ENCODE measurements around the gene DVL2. TPM values are rescaled to one million over a fixed set of nuclear protein-coding genes. Genes with fewer than 3 reads are reported as not detected.

Gene DVL2
- total RNA-seq, 1 donor from 2014 or later: 17.2 TPM

- Histone ChIP-seq H3K9me3 (no peaks in the 10 kb centered on the region), H3K4me3 (no peak overlapping the region), H3K27me3 (no peaks in the 10 kb centered on the region), H3K4me1 (peaks cover 0 to 10% of the 10 kb centered on the region in 2 donors), H3K27ac (no peak overlapping the region), H3K36me3 (no peaks in the 10 kb centered on the region)
- intact Hi-C loops (cut with DNase I): no loop called here
- no peak for DNase-seq (ENCODE audit: low spot score in 2 of 2)
- TF ChIP-seq CTCF (IDR thresholded peaks at IDR 0.05): no peak
These were observed 25.4 kb downstream of the DVL2 start for GRCh38 chr17:7208754-7209460.

DNA sequence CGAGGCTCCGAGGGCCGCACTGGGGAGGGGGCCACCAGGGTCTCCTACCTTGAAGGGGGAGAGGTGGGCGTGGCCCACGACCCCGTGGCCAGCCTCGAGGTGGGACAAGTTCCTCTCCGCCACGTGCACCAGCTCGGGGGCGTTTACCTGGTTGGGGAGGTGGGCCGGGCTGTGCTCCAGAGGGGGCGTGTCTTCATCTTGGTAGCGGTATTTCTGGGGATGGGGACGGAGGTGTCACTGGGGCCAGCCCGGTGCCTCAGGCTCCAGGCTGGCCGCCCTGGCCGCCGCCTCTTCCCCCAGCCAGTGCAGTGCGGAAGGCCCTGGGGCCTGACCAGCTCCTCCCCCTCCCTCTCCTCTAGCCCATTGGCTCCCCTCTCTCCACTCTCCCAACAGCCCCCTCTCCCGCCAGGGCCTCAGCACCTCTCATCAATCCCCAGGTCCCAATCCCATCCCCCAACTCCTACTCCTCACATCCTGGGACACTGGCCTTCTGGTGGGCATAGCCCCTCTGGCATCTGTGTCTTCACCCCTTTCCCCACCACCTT, 26.2 kb downstream of the DVL2 start:
- H3K27ac ChIP-seq: no peak overlapping the region
- peaks cover 0 to 10% of the 10 kb centered on the region in 2 donors for H3K4me1 ChIP-seq
- H3K27me3 ChIP-seq: no peaks in the 10 kb centered on the region
- DNase-seq (ENCODE audit: low spot score in 2 of 2): no peak
- H3K36me3 ChIP-seq: peaks cover 1 to 6% of the 10 kb centered on the region in 2 donors
- H3K4me3 ChIP-seq: no peak overlapping the region
- no peak for TF ChIP-seq CTCF (IDR thresholded peaks at IDR 0.05)
- intact Hi-C loops (cut with DNase I): no loop called here
- H3K9me3 ChIP-seq: no peaks in the 10 kb centered on the region

DNA sequence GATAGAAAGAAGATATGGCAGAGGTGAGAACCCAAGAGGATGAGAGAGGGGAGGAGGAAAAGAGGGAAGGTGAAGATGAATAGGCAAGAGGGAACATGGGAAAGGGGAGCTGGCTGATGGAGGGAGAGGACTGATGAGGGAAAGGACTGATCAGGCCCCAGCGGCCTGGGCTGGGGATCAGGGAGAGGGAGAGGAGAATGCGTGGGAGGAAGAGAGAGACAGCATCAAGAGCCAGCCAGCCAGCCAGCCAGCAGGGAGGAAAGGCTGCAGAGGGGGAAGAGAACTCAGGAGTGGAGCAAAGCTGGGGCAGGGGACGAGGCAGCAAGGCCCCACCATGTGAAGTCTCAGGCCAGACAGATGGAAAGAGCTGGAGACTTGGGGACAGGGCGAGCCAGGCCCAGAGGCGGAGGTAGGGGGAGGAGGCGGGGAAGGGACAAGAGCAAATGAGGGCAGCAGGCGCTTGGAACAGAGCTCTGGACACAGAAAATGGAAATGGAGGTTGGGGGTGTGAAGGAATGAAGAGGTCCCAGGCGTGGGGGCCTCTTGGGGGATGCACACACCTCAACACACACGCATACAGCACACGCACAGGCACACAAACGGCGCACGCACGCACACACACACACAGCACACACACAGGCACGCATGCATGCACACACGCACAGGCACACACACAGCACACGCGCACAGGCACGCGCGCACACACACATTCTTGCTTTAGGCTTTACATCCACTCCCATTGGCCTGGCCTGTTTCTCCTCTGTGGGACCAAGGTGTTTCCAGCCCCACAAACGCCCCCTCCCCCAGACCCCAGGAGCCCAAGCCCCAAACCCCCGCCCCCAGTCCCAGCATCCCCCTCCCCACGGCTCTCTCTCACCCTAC, 27.0 kb downstream of the DVL2 start:
- no peak for DNase-seq (ENCODE audit: low spot score in 2 of 2)
- Histone ChIP-seq H3K36me3 (peaks cover 8 to 13% of the 10 kb centered on the region in 2 donors), H3K9me3 (no peaks in the 10 kb centered on the region), H3K27me3 (no peaks in the 10 kb centered on the region), H3K4me3 (no peak overlapping the region), H3K4me1 (peaks cover 0 to 10% of the 10 kb centered on the region in 2 donors), H3K27ac (no peak overlapping the region)
- TF ChIP-seq CTCF (IDR thresholded peaks at IDR 0.05): no peak
- intact Hi-C loops (cut with DNase I): no loop called here

DNA sequence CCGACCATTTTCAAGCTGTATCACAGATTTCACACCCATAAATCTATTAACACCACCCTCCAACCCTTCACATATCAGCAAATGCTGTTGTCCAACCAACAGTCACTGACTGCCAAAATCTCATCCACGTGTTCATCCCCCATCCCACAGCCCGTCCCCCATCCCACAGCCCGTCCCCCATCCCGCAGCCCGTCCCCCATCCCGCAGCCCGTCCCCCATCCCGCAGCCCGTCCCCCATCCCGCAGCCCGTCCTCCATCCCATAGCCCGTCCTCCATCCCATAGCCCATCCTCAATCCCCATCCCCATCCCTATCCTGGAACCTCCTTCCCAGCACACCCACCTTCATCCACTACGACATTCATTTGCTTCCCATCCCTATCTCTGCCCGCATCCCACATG, 28.8 kb downstream of the DVL2 start:
- Histone ChIP-seq H3K36me3 (peaks cover 13 to 21% of the 10 kb centered on the region in 2 donors), H3K9me3 (no peaks in the 10 kb centered on the region), H3K27ac (peak overlapping the region; percentile 67 to 69), H3K4me1 (peaks cover 0 to 10% of the 10 kb centered on the region in 2 donors), H3K27me3 (no peaks in the 10 kb centered on the region), H3K4me3 (peak overlapping the region; percentile 55 to 71)
- TF ChIP-seq CTCF (IDR thresholded peaks at IDR 0.05): no peak
- DNase-seq (ENCODE audit: low spot score in 2 of 2): no peak
- intact Hi-C loops (cut with DNase I): loop anchor here (1.0 kb wide), 1 partner anchor 9 kb away; no protein-coding TSS in a partner anchor

- peak; percentile 66 to 92 for DNase-seq (ENCODE audit: low spot score in 2 of 2)
- peak overlapping the region; percentile 67 to 69 for H3K27ac ChIP-seq
- peaks cover 0 to 10% of the 10 kb centered on the region in 2 donors for H3K4me1 ChIP-seq
- H3K9me3 ChIP-seq: no peaks in the 10 kb centered on the region
- H3K27me3 ChIP-seq: no peaks in the 10 kb centered on the region
- TF ChIP-seq CTCF (IDR thresholded peaks at IDR 0.05): no peak
- intact Hi-C loops (cut with DNase I): loop anchor here (1.0 kb wide), 1 partner anchor 9 kb away; no protein-coding TSS in a partner anchor
- peak overlapping the region; percentile 55 to 71 for H3K4me3 ChIP-seq
- H3K36me3 ChIP-seq: peaks cover 13 to 21% of the 10 kb centered on the region in 2 donors
These were observed 29.4 kb downstream of the DVL2 start for GRCh38 chr17:7204828-7205461.
